ENCODE results near the gene STK32C.
"Not testable (repeated sequence)": the region's sequence is repeated elsewhere in the genome, so short reads cannot be mapped to it uniquely, and the experiment has no call there.

The STK32C gene

DNA sequence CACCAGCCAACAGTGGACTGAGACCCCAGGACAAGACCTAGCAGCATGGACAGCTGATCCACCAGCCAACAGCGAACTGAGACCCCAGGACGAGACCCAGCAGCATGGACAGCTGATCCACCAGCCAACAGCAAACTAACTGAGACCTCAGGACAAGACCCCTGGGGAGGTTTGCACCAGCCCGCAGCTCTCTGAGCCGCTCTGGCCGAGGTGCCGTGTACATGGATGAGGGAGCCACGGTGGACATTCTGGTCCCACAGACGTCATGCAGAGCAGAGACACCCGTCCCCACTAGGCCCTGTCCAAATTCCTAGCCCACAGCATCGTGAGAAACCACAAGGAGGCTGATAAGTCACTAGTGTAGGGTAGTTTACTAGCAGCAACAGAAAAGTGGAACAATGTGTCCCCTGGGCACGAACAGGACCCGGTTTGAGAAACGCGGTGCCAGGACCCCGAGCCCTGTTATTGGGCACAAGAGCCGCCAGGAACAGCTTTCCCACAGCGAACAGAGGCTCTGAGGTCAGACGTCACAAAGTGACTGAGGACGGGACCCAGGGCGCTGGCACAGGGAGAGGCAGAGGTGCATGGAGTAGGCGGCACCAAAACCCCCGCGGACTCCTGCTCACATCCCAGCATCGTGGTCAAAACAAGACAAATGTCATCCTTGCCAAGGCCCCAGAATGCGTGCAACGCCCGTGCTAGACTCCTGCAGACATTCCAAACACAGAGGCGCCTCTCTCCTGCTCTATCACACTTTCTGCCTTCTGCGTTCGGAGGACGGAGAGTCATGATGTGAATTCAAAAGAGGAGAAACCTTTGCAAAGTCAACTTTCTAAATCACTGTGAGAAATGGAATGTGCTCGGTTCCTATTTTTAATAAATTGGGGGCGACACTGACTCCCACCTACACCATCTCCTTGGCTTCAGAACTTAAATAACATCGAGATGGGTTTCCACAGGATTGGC lies 8.1 kb downstream of the STK32C start:
- DNase-seq, result no peak

- no peak for DNase-seq
Observed at GRCh38 chr10:132298038-132298881, 9.5 kb downstream of the STK32C start.

GRCh38 chr10:132297526-132297925 lies 10.2 kb downstream of the STK32C start:
- no peak for DNase-seq

GRCh38 chr10:132296666-132297443 lies 10.9 kb downstream of the STK32C start:
- no peak for DNase-seq

GRCh38 chr10:132295481-132295880 lies 12.3 kb downstream of the STK32C start:
- DNase-seq, result not testable (repeated sequence)

GRCh38 chr10:132294561-132295318 lies 13.0 kb downstream of the STK32C start:
- DNase-seq, result no peak

- DNase-seq, result no peak
Observed at GRCh38 chr10:132293813-132294520, 13.8 kb downstream of the STK32C start.

- no peak for DNase-seq
Observed at GRCh38 chr10:132293201-132293812, 14.4 kb downstream of the STK32C start.

- no peak for DNase-seq
Observed at GRCh38 chr10:132292287-132293200, 15.2 kb downstream of the STK32C start.

DNA sequence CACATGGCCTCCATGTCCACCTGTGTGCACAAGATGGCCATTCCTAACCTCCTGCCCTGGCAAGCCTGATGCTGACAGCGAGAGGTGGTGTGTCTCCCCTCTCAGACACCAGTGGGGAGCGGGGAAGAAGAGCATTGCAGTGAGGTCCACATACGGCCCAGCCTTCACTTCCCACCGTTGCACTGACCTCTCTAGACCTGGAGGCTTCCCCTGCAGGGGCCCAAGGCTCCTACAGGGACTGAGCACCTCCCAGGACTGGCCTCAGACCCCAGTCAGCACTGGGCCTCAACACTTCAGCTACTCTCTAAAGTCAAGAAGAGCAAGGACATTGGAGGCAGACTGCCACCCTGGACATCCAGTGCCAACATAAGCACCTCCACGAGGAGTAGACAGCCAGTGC lies 15.9 kb downstream of the STK32C start:
- DNase-seq, result no peak

DNA sequence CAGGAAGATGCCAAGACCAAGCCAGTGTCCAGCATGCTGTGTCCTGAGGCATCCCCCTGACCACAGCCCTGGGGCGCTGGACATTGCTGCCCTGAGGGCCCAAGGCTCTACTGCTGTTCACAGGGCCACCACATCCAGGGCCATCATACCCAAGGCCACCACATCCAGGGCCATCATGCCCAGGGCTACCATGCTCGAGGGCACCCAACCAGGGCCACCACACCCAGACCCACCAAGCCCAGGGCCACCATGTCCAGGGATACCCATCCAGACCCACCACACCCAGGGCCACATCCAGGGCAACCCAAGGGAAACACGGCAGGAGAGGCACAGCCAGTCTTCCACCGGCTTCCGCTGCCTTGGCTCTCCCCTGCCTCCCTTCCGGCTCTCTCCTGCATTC lies 17.1 kb downstream of the STK32C start:
- DNase-seq, result no peak

DNA sequence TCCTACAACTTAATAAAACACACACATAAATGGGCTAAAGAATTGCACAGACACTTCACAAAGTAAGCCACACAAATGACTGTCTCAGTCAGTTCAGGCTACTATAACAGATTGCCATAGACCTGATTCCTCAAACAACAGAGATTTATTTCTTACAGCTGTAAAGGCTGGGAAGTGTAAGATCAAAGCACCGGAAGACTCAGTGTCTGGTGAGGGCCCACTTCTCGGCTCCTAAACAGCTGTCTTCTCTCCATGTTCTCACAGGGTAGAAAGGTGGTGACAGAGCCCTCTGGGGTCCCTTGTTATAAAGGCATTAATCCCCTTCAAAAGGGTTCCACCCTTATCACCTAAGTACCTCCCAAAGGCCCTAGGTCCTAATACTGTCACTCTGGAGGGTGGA lies 18.3 kb downstream of the STK32C start:
- no peak for DNase-seq

DNA sequence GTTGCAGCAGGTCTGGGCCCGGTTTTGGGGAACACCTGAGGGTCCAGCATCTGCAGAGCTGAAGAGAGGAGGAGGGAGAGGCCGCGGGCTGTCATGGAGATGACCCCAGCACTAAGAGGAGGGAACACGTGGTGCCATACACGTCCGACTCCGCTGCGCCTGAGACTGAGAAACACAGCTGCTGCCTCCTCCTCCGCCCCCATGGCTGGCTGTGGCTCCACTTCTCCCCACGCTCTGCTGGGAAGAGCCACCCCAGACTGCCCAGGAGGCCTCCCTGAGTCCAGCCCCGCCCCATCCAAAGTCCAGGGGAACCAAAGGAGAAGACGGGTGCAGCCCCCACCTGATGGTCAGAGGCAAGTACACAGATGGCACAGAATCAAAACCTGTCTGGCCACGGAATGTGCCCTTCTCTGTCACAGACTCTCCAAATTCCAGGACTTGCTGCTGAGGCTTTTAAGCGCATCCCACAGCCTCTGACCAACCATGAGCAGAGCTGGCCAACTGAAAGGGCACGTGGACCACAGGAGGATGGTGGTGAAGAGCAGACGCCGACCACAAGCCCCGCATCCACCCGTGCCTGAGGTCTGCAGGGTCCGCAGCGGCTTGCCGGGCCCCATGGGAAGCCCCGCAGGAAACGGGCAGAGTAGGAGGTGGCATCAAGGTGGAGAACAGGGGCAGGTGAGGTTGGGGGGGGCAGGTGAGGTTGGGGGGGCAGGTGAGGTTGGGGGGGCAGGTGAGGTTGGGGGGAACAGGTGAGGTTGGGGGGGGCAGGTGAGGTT lies 24.0 kb downstream of the STK32C start:
- DNase-seq, result no peak

- DNase-seq, result no peak
Observed at GRCh38 chr10:132282667-132283603, 24.8 kb downstream of the STK32C start.

DNA sequence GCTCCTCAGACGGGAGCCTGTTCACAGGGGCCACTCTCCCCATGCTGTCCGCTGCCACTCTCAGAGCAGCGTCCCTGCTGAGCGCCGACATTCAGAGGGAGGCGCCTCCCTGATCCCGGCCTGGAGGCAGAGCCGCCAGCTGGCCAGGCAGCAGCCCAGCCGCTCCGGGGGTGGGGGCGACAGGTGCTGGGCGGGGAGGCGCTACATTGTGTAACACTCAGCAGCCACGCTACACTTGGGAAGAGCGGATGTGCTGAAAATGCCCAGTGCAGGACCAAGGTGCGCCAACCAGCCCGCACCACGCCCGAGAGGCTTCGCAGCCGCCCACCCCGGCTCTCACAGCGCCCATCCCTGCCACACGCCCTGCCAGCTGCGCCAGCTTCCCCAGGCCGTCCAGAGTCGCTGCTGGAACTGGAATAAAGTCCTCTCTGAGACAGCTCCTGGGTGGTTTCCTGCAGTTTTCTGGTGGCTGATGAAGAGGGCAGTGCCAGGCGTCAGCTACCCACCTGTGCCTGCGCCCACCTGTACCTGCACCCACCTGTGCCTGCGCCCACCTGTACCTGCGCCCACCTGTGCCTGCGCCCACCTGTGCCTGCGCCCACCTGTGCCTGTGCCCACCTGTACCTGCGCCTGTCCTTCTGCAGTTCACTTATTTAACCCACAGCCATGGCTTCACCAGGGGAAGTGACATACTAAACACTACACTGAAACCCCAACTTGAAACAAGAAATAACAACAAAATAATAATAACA lies 25.7 kb downstream of the STK32C start:
- no peak for DNase-seq

GRCh38 chr10:132280646-132281074 lies 27.1 kb downstream of the STK32C start:
- no peak for DNase-seq
